ENCODE results near the gene FZD8.
A peak's percentile ranks its signal among the peaks of the same experiment; 100 is the strongest.

DNA sequence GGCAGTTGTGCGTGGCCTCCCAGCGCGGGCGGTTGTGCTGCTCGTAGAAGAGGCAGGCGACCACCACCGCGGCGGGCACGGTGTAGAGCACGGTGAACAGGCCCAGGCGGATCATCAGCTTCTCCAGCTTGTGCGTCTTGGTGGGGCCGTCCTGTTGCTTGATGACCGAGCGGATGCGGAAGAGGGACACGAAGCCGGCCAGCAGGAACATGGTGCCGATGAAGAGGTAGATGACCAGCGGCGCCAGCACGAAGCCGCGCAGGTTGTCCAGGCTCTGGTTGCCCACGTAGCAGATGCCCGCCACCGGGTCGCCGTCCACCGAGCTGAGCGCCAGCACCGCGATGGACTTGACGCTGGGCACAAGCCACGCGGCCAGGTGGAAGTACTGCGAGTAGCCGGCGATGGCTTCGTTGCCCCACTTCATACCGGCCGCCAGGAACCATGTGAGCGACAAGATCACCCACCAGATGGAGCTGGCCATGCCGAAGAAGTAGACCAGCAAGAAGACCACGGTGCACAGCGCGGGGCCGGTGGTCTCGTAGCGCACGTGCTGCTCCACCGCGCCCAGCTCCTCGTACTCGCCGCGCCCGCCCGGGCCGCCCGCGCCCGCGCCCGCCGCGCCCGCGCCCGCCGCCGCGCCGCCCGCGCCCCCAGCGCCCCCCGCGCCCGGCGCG lies 2.2 kb downstream of the FZD8 start:
- TF ChIP-seq POLR2A (IDR thresholded peaks at IDR 0.05) (no peak), POLR2AphosphoS5 (IDR thresholded peaks at IDR 0.05) (no peak)
- TF ChIP-seq, protein P1, sequence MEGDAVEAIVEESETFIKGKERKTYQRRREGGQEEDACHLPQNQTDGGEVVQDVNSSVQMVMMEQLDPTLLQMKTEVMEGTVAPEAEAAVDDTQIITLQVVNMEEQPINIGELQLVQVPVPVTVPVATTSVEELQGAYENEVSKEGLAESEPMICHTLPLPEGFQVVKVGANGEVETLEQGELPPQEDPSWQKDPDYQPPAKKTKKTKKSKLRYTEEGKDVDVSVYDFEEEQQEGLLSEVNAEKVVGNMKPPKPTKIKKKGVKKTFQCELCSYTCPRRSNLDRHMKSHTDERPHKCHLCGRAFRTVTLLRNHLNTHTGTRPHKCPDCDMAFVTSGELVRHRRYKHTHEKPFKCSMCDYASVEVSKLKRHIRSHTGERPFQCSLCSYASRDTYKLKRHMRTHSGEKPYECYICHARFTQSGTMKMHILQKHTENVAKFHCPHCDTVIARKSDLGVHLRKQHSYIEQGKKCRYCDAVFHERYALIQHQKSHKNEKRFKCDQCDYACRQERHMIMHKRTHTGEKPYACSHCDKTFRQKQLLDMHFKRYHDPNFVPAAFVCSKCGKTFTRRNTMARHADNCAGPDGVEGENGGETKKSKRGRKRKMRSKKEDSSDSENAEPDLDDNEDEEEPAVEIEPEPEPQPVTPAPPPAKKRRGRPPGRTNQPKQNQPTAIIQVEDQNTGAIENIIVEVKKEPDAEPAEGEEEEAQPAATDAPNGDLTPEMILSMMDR (IDR thresholded peaks at IDR 0.05), result peak in 2 of 4 experiments; percentile 15 to 19

Data from gastroesophageal sphincter (tissue), 3 donors.